ENCODE data around the gene SLCO3A1. TPM values are rescaled to one million over a fixed set of nuclear protein-coding genes. Genes with fewer than 3 reads are reported as not detected.
A peak's percentile ranks its signal among the peaks of the same experiment; 100 is the strongest.

Gene SLCO3A1
- total and polyA plus RNA-seq, 12 donors = 33.9 to 57.2 (median 46.4) TPM

- Histone ChIP-seq H3K4me3 (no peak overlapping the region), H3K4me1 (peaks cover 3 to 78% (median 47%) of the 10 kb centered on the region in 9 donors), H3K27ac (no peak overlapping the region), H3K9me3 (no peaks in the 10 kb centered on the region), H3K27me3 (no peaks in the 10 kb centered on the region), H3K36me3 (peaks cover 0 to 6% (median 0%) of the 10 kb centered on the region in 9 donors)
- no peak for TF ChIP-seq CTCF (IDR thresholded peaks at IDR 0.05)
- ATAC-seq (no peak), DNase-seq (no peak)
- 93 to 96% methylated on average over 3 of the region's 3 CpGs for WGBS, 2 donors
- intact Hi-C loops (cut with DNase I) = loop anchor here in 3 of 10 donors (5.0 to 10.0 kb wide), 3 partner anchors 38 to 190 kb away; no protein-coding TSS in a partner anchor
Observed at GRCh38 chr15:91884606-91885005, 31.1 kb downstream of the SLCO3A1 start.

- 92 to 96% methylated on average over 7 of the region's 7 CpGs for WGBS, 2 donors
- Histone ChIP-seq H3K4me1 (peaks cover 3 to 80% (median 47%) of the 10 kb centered on the region in 9 donors), H3K9me3 (no peaks in the 10 kb centered on the region), H3K27me3 (no peaks in the 10 kb centered on the region), H3K27ac (no peak overlapping the region), H3K4me3 (no peak overlapping the region), H3K36me3 (peaks cover 0 to 3% (median 0%) of the 10 kb centered on the region in 9 donors)
- no peak for TF ChIP-seq CTCF (IDR thresholded peaks at IDR 0.05)
- intact Hi-C loops (cut with DNase I) = loop anchor here in 3 of 10 donors (5.0 to 10.0 kb wide), 3 partner anchors 37 to 190 kb away; no protein-coding TSS in a partner anchor
- no peak for DNase-seq
- ATAC-seq = no peak
Observed at GRCh38 chr15:91885054-91885453, 31.5 kb downstream of the SLCO3A1 start.

GRCh38 chr15:91885714-91886270 lies 32.3 kb downstream of the SLCO3A1 start:
- Histone ChIP-seq H3K4me3 (no peak overlapping the region), H3K27ac (no peak overlapping the region), H3K4me1 (peaks cover 3 to 87% (median 52%) of the 10 kb centered on the region in 9 donors), H3K9me3 (no peaks in the 10 kb centered on the region), H3K27me3 (no peaks in the 10 kb centered on the region), H3K36me3 (no peaks in the 10 kb centered on the region)
- intact Hi-C loops (cut with DNase I) = loop anchor here in 3 of 10 donors (5.0 to 10.0 kb wide), 3 partner anchors 37 to 189 kb away; no protein-coding TSS in a partner anchor
- WGBS, 2 donors = 87 to 92% methylated on average over 7 of the region's 7 CpGs
- ATAC-seq (peak in 5 of 8 donors; percentile 37 to 52 (median 40)), DNase-seq (no peak)
- TF ChIP-seq CTCF (IDR thresholded peaks at IDR 0.05) = peak in 5 of 9 donors; percentile 23 to 51 (median 40)

GRCh38 chr15:91886878-91887277 lies 33.4 kb downstream of the SLCO3A1 start:
- Histone ChIP-seq H3K4me1 (peaks cover 3 to 90% (median 63%) of the 10 kb centered on the region in 9 donors), H3K27ac (peak overlapping the region in 6 of 10 donors; percentile 7 to 72 (median 40)), H3K27me3 (no peaks in the 10 kb centered on the region), H3K4me3 (no peak overlapping the region), H3K36me3 (no peaks in the 10 kb centered on the region), H3K9me3 (no peaks in the 10 kb centered on the region)
- ATAC-seq (peak in 1 of 8 donors; percentile 15), DNase-seq (no peak)
- TF ChIP-seq CTCF (IDR thresholded peaks at IDR 0.05) = no peak
- 40 to 46% methylated on average over 3 of the region's 3 CpGs for WGBS, 2 donors
- intact Hi-C loops (cut with DNase I) = loop anchor here in 3 of 10 donors (5.0 to 10.0 kb wide), 3 partner anchors 35 to 188 kb away; no protein-coding TSS in a partner anchor

All from heart right ventricle (tissue), 16 donors.